Fibroblast of peridontal ligament (primary cell): ENCODE measurements around the gene LRRC1.

Experiments
- DNase-seq: peaks from one replicate; pipeline ENCODE4 v3.0.0-alpha.2; 2010; ENCODE audit errors: extremely low read depth

Gene LRRC1

GRCh38 chr6:53815381-53816119 is 20.7 kb downstream of the LRRC1 start:
- DNase-seq: no peak

GRCh38 chr6:53818858-53819609 is 24.2 kb downstream of the LRRC1 start:
- no peak for DNase-seq

- no peak for DNase-seq
Observed at GRCh38 chr6:53822401-53823125, 27.8 kb downstream of the LRRC1 start.

GRCh38 chr6:53824714-53825113 is 29.9 kb downstream of the LRRC1 start:
- no peak for DNase-seq

GRCh38 chr6:53825532-53826321 is 30.9 kb downstream of the LRRC1 start:
- peak; percentile 27 for DNase-seq

GRCh38 chr6:53827531-53827930 is 32.7 kb downstream of the LRRC1 start:
- DNase-seq: no peak

GRCh38 chr6:53828215-53828614 is 33.4 kb downstream of the LRRC1 start:
- DNase-seq: no peak

- DNase-seq: no peak
Observed at GRCh38 chr6:53828966-53829697, 34.3 kb downstream of the LRRC1 start.

GRCh38 chr6:53829698-53830221 is 35.0 kb downstream of the LRRC1 start:
- no peak for DNase-seq

GRCh38 chr6:53830366-53830765 is 35.6 kb downstream of the LRRC1 start:
- DNase-seq: no peak

GRCh38 chr6:53831081-53831869 is 36.5 kb downstream of the LRRC1 start:
- no peak for DNase-seq

GRCh38 chr6:53831936-53832660 is 37.3 kb downstream of the LRRC1 start:
- DNase-seq: no peak

GRCh38 chr6:53833155-53833554 is 38.4 kb downstream of the LRRC1 start:
- DNase-seq: no peak

- no peak for DNase-seq
Observed at GRCh38 chr6:53834132-53834531, 39.3 kb downstream of the LRRC1 start.

- no peak for DNase-seq
Observed at GRCh38 chr6:53837865-53838769, 43.3 kb downstream of the LRRC1 start.

- no peak for DNase-seq
Observed at GRCh38 chr6:53840027-53840426, 45.2 kb downstream of the LRRC1 start.

GRCh38 chr6:53845280-53846195 is 50.7 kb downstream of the LRRC1 start:
- no peak for DNase-seq
